Loucy (cell line): ENCODE measurements around the gene EPHB1.

Experiments
- H2AFZ ChIP-seq: fragments of 200-600 bp; sonication (generic); 2 replicates; pipeline ENCODE4 v1.6.0; 2016; ENCODE audit warnings: antibody characterized with exemption, mild to moderate bottlenecking, low read length, moderate library complexity
- H3F3A ChIP-seq: fragments of 200-600 bp; 2 replicates; pipeline ENCODE4 v1.6.0; 2016; ENCODE audit warnings: antibody characterized with exemption, low read depth, mild to moderate bottlenecking
- H3K27me3 ChIP-seq: fragments of 200-600 bp; sonication (generic); 2 replicates; pipeline ENCODE4 v1.6.1; 2014; ENCODE audit warnings: low read length, mild to moderate bottlenecking; ENCODE audit not compliant: insufficient read depth, poor library complexity, severe bottlenecking
- H3K36me3 ChIP-seq: fragments of 200-600 bp; sonication (generic); 2 replicates; pipeline ENCODE4 v1.6.1; 2016; ENCODE audit warnings: low read length; ENCODE audit not compliant: insufficient read depth
- H3K4me1 ChIP-seq: fragments of 200-600 bp; sonication (generic); 2 replicates; pipeline ENCODE4 v1.5.1; 2014; ENCODE audit warnings: low read length, mild to moderate bottlenecking; ENCODE audit not compliant: insufficient read depth, poor library complexity, severe bottlenecking
- H3K4me2 ChIP-seq: fragments of 200-600 bp; sonication (generic); 2 replicates; pipeline ENCODE4 v1.6.0; 2014; ENCODE audit warnings: antibody characterized with exemption, low read length, low read depth, mild to moderate bottlenecking; ENCODE audit not compliant: poor library complexity, severe bottlenecking
- H3K4me3 ChIP-seq: fragments of 200-600 bp; sonication (generic); 2 replicates; pipeline ENCODE4 v1.5.1; 2014; ENCODE audit warnings: low read length, mild to moderate bottlenecking, mixed read lengths; ENCODE audit not compliant: poor library complexity, severe bottlenecking
- H3K79me2 ChIP-seq: fragments of 200-600 bp; sonication (generic); 2 replicates; pipeline ENCODE4 v1.6.1; 2014; ENCODE audit warnings: low read length; ENCODE audit not compliant: insufficient read depth
- H3K9ac ChIP-seq: fragments of 200-600 bp; sonication (generic); 2 replicates; pipeline ENCODE4 v1.6.0; 2014; ENCODE audit warnings: mild to moderate bottlenecking, low read depth, low read length, moderate library complexity; ENCODE audit not compliant: poor library complexity, severe bottlenecking
- H3K9me2 ChIP-seq: fragments of 200-600 bp; sonication (generic); replicated peaks from 2 replicates; pipeline ENCODE4 v1.6.1; 2016; ENCODE audit warnings: low read depth, low read length, mixed read lengths
- H3K9me3 ChIP-seq: fragments of 200-600 bp; sonication (generic); 2 replicates; pipeline ENCODE4 v1.6.1; 2014; ENCODE audit warnings: mild to moderate bottlenecking, antibody characterized with exemption, low read length, low read depth; ENCODE audit not compliant: insufficient read depth
- H4K20me1 ChIP-seq: fragments of 200-600 bp; sonication (generic); 2 replicates; pipeline ENCODE4 v1.6.0; 2014; ENCODE audit warnings: antibody characterized with exemption, low read length, mild to moderate bottlenecking; ENCODE audit not compliant: insufficient read depth, poor library complexity, severe bottlenecking
- CTCF ChIP-seq: fragments of 200-600 bp; sonication (generic); conservative IDR thresholded peaks from 2 replicates; pipeline ENCODE4 v1.5.1; 2014; ENCODE audit warnings: mild to moderate bottlenecking, antibody characterized with exemption, low read length
- EZH2phosphoT487 ChIP-seq: fragments of 200-600 bp; IDR thresholded peaks from 2 replicates; pipeline ENCODE4 v1.6.1; 2018; ENCODE audit warnings: antibody characterized with exemption, mild to moderate bottlenecking, moderate library complexity, borderline replicate concordance

EPHB1 gene

DNA sequence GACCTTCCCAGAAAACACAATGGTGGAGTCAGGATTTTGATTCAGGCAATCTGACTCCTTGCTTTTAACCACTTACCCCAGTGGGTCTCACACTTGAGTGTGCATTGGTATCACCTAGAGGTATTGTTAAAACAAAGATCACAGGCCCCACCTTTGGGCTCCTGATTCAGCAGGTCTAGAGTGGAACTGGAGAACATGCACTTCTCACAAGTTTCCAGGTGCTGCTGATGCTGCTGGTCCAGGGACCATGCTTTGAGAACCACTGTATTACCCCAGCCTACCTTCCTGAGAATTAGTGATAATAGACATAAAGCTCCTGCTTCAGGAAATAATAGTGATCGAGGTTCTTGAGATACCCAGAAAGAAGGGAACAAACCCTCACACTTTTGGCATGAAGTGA, 466.9 kb downstream of the EPHB1 start:
- Histone ChIP-seq H3K4me1 (no peaks in the 10 kb centered on the region), H3K79me2 (no peaks in the 10 kb centered on the region), H3K9me3 (no peaks in the 10 kb centered on the region), H3K4me3 (no peak overlapping the region), H3K27me3 (no peaks in the 10 kb centered on the region), H4K20me1 (no peaks in the 10 kb centered on the region), H2AFZ (no peak overlapping the region), H3K9me2 (no peaks in the 10 kb centered on the region), H3F3A (no peaks in the 10 kb centered on the region), H3K9ac (no peak overlapping the region), H3K4me2 (no peak overlapping the region), H3K36me3 (no peaks in the 10 kb centered on the region)
- TF ChIP-seq EZH2phosphoT487 (no peak), CTCF (no peak)

DNA sequence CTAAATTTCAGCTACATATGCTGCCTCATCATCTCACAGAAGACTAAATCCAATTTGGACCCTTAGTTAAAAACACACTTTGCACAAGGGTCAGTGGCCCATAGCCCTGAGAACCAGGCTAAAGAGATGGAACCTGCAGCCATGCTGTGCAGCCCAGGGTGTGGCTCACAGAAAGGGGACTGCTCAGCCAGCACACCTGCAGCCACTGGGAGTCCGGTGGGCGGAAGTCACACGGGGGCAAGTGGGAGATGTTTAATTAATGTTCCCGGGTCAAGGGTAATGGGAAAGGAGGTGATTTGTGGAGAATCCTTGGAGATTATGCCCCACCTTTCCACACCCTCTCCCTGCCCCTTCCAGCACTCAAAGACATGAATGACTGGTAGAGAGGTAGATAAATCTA, 467.4 kb downstream of the EPHB1 start:
- H3K36me3 ChIP-seq: no peaks in the 10 kb centered on the region
- no peaks in the 10 kb centered on the region for H3K79me2 ChIP-seq
- H3K4me2 ChIP-seq: no peak overlapping the region
- no peak overlapping the region for H3K9ac ChIP-seq
- TF ChIP-seq EZH2phosphoT487 (no peak), CTCF (no peak)
- no peaks in the 10 kb centered on the region for H3K9me2 ChIP-seq
- H3K9me3 ChIP-seq: no peaks in the 10 kb centered on the region
- H3K4me1 ChIP-seq: no peaks in the 10 kb centered on the region
- no peaks in the 10 kb centered on the region for H3F3A ChIP-seq
- H2AFZ ChIP-seq: no peak overlapping the region
- no peaks in the 10 kb centered on the region for H4K20me1 ChIP-seq
- H3K27me3 ChIP-seq: no peaks in the 10 kb centered on the region
- no peak overlapping the region for H3K4me3 ChIP-seq

DNA sequence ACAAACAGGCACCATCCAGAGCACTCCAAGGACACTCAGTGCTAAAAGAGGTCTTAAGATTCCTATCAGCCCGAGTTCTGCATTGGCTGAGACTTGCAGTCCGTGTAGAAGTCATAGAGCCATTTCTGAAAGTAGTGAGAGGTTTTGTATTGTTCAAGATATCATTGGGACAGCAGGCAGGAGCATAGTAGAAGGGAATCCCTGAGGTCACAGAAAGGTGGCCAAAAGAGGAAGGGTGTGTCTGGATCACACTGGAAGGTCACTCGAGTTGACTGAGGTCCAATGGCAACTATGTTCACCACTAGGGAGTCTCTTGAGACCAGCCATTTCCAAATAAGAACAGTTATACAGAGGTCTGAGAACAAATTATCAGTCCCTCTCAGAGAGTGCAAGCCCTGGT, 468.3 kb downstream of the EPHB1 start:
- H3K27me3 ChIP-seq: no peaks in the 10 kb centered on the region
- no peaks in the 10 kb centered on the region for H3K9me3 ChIP-seq
- no peak overlapping the region for H2AFZ ChIP-seq
- TF ChIP-seq EZH2phosphoT487 (no peak), CTCF (no peak)
- H3K79me2 ChIP-seq: no peaks in the 10 kb centered on the region
- H3K4me2 ChIP-seq: no peak overlapping the region
- H3K4me3 ChIP-seq: no peak overlapping the region
- no peak overlapping the region for H3K9ac ChIP-seq
- H3K4me1 ChIP-seq: no peaks in the 10 kb centered on the region
- H4K20me1 ChIP-seq: no peaks in the 10 kb centered on the region
- no peaks in the 10 kb centered on the region for H3K9me2 ChIP-seq
- H3F3A ChIP-seq: no peaks in the 10 kb centered on the region
- H3K36me3 ChIP-seq: no peaks in the 10 kb centered on the region
